Measurements from ENCODE around the gene AARS2.

DNA sequence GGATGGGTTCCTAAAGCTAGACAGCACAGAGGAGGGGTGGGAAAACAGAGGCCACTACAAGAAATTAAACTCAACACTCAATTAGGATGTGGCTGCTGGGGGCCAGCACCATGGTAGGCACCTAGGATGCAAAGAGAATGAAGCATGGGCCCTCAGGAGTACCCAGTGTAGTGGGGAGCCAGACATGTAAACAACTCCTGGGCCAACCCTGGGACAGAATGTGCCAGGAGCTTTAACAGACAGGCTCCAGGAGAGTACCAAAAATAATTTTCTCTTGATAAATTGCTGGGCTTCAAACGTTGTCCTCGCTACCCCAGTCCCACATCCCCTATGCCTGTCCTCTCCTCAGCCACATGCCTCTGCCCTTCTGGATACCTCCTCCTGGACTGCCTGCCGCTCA lies 41.2 kb downstream of the AARS2 start:
- TF ChIP-seq, protein P1, sequence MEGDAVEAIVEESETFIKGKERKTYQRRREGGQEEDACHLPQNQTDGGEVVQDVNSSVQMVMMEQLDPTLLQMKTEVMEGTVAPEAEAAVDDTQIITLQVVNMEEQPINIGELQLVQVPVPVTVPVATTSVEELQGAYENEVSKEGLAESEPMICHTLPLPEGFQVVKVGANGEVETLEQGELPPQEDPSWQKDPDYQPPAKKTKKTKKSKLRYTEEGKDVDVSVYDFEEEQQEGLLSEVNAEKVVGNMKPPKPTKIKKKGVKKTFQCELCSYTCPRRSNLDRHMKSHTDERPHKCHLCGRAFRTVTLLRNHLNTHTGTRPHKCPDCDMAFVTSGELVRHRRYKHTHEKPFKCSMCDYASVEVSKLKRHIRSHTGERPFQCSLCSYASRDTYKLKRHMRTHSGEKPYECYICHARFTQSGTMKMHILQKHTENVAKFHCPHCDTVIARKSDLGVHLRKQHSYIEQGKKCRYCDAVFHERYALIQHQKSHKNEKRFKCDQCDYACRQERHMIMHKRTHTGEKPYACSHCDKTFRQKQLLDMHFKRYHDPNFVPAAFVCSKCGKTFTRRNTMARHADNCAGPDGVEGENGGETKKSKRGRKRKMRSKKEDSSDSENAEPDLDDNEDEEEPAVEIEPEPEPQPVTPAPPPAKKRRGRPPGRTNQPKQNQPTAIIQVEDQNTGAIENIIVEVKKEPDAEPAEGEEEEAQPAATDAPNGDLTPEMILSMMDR (IDR thresholded peaks at IDR 0.05; ENCODE audit: low read depth, low read length): no peak
- no peak for TF ChIP-seq MYC (IDR thresholded peaks at IDR 0.05; ENCODE audit: low read depth, low read length)
